HG03342 (cell line): ENCODE measurements around the gene SPIRE1.

Experiments
- ATAC-seq: cut with Tn5 transposase; IDR thresholded peaks from one replicate; pipeline ENCODE4 v1.9.1; 2021; ENCODE audit warnings: mild to moderate bottlenecking, moderate library complexity; ENCODE audit not compliant: unreplicated experiment

Gene SPIRE1

GRCh38 chr18:12456441-12456840 lies 201.5 kb downstream of the SPIRE1 start:
- no peak for ATAC-seq

GRCh38 chr18:12455496-12455895 lies 202.4 kb downstream of the SPIRE1 start:
- no peak for ATAC-seq

DNA sequence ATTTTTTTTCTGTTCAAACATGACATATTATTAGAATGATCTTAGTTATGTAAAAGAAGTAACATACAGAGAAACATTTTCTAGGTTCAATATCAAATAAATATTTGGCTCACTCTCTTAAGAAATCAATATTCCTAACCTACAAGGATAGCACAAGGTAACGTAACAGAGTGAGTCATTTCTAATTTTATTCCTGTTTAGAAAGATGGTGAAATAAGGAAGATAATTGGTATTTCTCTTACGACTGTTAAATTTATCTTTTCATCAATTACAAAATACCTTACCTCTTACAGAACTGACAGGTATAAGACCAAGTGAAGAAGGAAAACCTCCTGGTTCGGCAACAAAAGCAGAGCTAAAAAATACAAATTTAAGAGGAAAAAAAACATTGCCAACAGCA lies 205.1 kb downstream of the SPIRE1 start:
- no peak for ATAC-seq

DNA sequence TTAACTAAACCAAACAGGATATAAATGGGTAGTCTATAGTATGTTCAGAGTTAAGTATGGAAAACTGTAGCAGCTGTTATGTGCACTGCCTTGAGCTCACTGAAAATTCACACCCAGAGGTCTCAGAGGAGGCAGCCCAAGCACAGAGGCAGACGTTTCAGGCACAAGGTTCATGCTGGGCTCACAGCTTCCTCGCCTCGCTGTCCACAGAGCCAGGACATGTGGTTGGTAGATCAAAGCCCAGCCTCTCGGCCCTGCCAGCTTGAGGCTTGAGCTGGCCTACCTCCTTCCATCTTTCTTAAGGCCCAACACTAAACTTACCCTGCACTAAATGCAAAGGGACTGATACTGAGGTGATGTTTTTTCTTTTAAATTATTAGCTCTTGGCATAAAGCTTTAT lies 206.5 kb downstream of the SPIRE1 start:
- no peak for ATAC-seq

DNA sequence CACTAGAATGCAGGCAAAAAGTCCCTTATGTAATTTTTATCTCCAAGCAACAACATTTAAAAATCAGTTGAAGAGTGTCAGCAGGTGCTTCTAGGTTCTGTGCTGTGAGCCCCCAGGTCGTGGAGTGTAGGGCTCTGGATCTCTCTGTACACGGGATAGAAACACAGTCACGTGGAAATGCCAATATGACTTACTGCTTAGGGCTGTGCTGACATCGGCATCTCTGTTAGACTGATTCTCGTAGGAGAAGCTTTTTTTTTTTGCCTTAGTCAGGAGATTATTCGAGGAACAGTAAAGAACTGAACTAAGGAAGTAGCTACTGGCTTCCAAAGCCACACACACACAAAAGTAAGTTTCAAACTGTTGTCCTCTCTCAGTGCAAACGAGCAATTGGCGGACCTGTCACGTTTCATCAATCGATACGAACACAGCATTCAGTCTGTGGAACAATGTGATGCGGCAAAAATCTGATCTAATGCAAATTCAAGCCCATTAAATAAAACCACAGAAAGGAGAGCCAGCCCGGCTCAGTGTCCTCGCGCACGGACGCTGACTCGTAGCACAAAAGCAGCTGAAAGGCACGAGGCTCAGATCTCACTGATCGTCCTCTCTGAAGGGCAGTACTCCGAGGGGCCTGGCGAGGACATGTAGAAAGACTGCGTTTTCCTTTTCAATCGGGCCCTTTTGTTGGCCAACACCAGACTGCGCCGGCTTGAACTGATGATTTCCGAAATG lies 208.7 kb downstream of the SPIRE1 start:
- no peak for ATAC-seq

DNA sequence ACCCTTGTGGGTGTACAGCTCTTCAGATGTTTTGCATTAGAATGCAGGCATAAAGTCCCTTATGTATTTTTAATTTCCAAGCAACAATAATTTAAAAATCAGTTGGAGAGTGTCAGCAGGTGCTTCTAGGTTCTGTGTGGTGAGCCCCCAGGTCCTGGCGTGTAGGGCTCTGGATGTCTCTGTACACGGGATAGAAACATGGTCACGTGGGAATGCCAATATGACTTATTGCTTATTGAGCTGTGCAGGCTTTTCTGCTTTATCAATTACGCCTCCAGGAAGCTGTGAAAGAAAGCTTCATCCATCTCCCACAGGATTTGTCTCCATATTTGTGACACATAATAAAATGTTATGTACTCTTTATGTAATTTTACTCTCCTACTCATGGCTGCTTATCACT lies 212.4 kb downstream of the SPIRE1 start:
- ATAC-seq: no peak

GRCh38 chr18:12443551-12443950 lies 214.4 kb downstream of the SPIRE1 start:
- no peak for ATAC-seq

- ATAC-seq: no peak
Measured at GRCh38 chr18:12442946-12443345, 215.0 kb downstream of the SPIRE1 start.

GRCh38 chr18:12441475-12442034 lies 216.4 kb downstream of the SPIRE1 start:
- no peak for ATAC-seq

DNA sequence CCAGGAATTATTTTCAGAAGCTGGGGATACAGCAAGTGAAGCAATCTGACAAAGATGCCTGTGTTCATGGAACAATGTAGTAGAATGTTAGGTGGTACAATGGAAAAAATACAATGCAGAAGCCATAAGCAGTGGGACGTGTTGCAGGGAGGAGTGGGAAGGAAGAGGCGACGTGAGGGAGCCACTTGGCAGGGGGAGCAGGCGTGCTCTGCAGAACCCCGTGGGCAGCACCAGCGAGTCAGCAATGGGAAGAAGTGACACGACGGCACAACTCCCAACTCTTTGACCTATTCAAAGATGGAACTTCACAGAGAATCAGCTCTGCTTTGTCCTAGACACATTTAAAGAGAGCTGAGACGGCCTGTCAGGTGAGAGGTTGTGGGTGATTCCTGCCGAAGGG lies 219.7 kb downstream of the SPIRE1 start:
- ATAC-seq: no peak

GRCh38 chr18:12435867-12436266 lies 222.0 kb downstream of the SPIRE1 start:
- ATAC-seq: no peak

DNA sequence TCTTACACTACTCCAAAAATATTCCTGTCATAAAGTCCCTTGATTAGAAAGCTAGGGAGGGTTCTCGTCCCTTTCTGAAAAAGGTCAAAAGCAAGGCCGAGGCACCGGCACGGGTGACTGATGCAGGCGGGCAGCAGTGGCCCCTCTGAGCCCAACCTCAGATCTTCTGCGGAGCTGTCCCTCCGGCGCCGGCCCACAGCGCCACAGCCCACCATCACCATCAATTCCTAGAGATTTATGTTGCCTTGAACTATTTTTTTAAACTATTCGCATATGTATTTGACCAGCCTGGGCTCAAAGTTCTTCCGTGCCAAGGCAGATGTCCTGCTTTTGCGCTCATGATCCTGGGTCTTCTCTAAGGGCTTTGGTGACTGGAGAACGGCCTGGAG lies 223.4 kb downstream of the SPIRE1 start:
- no peak for ATAC-seq

- ATAC-seq: no peak
Measured at GRCh38 chr18:12433829-12434540, 223.9 kb downstream of the SPIRE1 start.

DNA sequence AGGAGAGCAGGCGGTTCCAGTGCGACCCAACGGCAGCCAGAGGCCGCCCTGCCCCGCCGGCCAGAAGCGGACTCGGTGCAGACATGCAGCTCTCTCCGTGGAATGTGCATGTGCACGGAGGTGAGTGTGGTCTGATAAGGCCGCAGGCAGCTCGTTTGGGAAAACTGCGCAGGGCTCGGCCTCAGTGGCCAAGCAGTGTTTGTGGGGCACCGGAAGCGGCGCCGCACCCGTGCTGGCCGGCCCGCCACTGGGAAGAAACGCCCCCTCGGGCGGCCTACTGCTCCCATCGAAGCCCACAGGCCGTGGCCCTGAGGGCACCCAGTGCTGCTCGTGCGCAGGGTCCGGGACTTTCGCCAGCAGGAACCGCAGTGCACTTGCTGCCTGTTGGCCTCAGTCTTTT lies 225.0 kb downstream of the SPIRE1 start:
- no peak for ATAC-seq

- ATAC-seq: no peak
Measured at GRCh38 chr18:12432196-12432595, 225.7 kb downstream of the SPIRE1 start.

DNA sequence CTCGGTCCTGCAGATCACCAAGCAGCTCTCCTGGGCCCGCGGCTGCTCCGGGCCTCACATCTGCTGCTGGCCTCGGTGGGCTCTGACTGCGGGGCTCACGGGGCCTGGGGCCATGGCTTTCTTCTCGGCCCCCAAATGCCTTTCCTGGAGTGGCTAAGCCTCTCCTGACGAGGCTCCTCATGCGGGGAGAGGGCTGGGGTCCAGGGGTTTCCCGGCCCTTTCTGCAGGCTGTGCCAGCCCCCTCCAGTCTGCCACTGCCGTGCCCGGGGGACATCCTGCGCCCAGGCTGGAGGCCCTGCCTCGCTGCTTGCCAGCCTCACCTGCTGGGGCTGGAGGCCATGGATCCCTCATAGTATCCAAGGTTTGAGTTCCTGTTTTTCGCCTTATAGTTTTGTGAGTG lies 226.3 kb downstream of the SPIRE1 start:
- ATAC-seq: no peak

- no peak for ATAC-seq
Measured at GRCh38 chr18:12430137-12430990, 227.5 kb downstream of the SPIRE1 start.

DNA sequence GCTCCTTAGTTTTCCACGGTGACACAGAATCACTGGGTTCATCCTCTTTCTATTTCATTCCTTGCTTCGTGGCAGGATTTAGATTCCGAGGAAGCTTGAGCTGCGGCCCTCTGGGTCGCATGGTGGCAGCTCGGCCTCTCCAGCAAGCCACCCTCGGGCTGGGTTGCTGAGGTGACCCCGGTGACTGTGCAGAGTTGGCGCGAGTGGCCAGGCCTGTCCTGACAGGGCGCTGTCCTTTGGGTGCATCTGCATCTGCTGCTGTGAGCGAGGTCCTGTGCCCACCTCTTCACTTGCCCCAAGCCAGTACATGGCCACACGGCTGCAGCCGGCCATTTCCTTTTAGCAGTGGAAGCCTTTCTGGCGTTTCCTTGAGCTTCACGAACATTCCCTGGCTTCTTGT lies 228.4 kb downstream of the SPIRE1 start:
- no peak for ATAC-seq

DNA sequence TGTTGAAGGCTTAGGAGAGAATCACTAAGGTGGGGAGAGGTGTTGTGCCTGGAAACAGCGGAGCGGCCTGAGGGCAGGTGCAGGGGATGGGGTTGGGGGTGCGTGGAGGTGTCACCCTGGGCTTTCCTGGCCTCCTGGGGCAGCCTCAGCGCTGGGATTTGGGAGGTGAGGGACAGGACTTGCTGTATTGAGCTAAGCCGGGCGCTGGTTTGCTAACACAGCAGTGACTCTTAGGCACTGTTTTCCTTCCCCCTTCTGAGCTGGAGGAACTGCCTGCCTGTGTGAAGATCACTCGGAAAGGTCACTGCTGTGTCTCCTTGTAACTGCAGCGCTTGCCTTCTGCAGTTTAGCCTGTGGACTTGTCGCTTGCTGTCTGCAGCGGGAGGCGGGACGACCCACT lies 229.0 kb downstream of the SPIRE1 start:
- ATAC-seq: no peak

GRCh38 chr18:12426924-12427323 lies 231.0 kb downstream of the SPIRE1 start:
- no peak for ATAC-seq

GRCh38 chr18:12424252-12424651 lies 233.7 kb downstream of the SPIRE1 start:
- ATAC-seq: no peak
